ENCODE data around the gene ATXN1.

The ATXN1 gene

DNA sequence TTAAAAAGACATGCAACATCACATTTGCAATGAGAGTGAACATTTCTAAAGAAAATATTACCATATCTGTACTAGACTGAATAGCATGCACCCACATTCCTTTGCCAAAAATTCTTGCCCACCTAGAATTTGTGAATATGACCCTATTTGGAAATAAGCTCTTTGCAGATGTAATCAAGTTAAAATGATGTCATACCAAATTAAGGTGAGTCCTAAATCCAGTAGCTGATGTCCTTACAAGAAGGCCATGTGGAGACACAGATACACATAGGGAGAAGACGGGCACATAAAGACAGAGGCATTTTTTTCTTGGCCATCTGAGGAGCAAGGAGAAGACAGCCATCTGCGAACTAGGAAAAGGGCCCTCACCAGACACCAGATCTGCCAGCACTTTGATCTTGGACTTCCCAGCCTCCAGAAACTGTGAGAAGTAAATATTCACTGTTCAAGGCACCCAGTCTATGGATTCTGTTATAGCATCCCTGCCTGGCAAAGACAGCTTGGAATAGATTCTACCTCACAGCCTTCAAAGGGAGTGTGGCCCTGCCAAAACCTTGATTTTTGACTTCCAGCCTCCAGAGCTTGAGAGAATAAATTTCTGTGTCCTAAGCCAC is 22.8 kb upstream of the ATXN1 start:
- in situ Hi-C loops (cut with HindIII; ENCODE audit: low sequenced_read_pairs) = no loop called here

DNA sequence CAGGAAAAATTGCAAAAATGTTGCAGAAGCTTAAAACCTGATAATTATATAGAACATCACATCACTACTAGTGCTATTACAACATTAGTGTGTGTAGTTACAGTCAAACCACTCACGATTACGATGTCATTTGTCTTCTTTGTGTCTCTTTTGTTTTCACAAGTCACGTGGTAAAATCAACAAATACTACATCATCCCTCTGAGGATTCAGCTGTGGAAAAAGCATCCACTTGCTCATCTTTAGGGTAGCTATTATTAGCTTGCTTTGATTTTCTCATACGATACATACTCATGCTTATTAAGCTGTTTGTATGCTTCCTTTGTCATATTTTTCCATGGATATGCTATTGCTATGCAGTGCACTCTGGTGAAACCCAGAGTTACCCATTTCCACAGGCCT is 22.2 kb upstream of the ATXN1 start:
- in situ Hi-C loops (cut with HindIII; ENCODE audit: low sequenced_read_pairs) = no loop called here

DNA sequence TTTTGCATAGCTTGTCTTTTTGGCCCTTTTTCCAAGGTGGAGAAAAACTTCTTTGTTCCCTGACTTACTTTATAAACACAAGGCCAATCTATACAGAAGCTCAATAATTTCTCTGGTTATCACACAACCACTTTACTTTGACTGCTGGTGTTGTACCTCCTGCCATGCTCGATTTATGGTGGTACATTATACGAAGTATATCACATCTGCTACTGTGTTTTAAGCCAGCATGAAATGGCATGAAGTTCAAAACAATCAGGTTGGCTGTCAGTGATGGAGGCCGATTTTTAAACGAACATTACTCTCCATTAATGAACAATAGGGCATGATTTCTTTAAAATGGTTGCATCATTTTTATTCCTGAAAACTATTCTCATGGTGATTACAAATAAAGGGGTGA is 21.0 kb upstream of the ATXN1 start:
- in situ Hi-C loops (cut with HindIII; ENCODE audit: low sequenced_read_pairs) = no loop called here

DNA sequence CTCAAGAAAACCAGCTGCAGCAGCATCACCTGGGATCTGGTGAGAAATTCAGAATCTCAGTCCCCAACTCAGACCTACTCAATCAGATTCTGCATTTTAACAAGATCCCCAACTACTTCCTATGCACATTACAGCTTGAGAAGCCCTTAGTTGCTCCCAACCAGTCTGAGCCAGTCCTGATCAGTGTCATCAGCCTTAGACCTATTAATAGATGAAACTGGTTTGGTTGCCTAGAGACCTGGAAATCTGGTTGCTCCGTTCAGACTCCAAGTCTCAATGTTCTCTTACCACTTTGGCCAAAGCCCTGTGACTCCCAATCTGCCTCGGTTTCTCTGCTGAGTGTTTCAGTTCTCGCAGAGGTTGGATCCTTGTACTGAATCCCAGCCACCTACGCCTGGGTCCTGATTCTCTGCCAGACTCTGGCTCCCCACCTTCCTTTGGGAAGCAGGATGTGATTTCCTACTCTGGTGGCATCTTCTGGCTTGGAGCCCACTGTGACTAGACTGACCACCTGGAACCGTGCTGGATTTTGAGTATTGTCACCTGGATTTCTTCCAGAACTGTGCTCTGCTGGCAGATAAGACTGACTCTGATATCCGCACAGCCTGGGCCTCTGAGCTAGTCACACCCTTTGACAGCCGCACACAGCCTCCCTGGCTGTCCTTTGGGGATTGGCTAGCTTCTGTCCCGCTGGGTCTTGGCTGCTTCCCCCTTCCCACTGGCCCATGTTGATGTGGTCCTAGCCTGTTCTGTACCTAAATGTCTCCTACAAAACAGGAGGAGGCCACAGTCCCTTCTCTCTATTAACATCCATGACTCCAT is 20.3 kb upstream of the ATXN1 start:
- in situ Hi-C loops (cut with HindIII; ENCODE audit: low sequenced_read_pairs) = no loop called here

DNA sequence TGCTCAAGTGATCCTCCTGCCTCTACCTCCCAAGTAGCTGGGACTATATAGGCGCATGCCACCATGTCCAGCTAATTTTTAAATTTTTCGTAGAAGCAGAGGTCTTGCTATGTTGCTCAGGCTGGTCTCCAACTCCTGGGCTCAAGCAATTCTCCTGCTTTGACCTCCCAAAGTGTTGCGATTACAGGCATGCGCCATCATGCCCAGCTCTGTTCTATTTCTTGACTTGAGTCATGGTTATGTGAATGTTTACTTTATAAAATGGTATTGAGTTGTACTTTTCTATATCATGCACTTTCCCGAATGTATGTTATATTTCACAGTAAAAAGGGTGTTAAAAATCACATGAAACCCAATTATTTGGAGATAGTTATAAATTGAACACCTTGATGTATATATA is 17.3 kb upstream of the ATXN1 start:
- in situ Hi-C loops (cut with HindIII; ENCODE audit: low sequenced_read_pairs) = no loop called here

DNA sequence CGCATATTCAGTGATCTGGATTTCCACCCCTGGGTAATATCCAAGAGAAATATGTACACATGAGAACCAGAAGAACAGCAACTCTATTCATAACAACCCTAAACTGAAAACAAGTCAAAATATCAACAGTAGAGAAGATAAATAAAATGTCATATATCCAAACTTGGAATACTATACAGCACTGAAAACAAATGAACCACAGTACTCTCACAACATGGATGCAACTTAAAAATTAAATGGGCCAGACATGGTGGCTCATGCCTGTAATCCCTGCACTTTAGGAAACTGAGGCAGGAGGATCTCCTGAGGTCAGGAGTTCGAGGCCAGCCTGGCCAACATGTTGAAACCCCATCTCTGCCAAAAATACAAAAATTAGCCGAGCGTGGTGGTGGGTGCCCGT is 16.5 kb upstream of the ATXN1 start:
- in situ Hi-C loops (cut with HindIII; ENCODE audit: low sequenced_read_pairs) = no loop called here

DNA sequence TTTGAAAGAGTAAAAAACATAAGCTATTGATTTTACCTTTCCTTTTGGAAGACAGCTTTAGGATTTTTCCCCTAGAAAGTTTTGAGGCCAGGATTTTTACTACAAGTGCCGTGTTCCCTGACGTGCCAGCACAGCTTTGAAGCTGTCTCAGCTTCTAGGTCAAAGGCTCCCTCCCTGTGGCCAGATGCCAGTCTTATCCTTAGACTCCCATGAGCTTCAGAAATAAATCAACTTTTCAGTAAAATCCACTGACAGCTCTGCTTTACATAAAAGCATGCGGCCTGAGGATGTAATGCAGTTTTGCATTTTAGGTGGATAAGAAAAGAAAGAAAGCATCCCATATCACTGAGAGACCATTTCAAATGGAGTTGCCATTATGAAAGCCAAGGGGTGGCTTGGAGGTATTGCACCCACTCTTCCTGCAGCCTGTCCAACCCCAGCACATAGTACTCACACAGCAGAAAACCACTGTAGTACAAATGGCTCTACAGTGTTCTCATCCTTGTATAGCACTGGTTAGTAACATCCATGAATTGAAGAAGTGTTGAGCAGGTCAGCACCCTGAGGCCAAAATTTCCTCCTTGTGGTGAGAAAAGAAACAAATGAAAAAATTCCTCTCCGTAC is 15.2 kb upstream of the ATXN1 start:
- in situ Hi-C loops (cut with HindIII; ENCODE audit: low sequenced_read_pairs) = no loop called here

DNA sequence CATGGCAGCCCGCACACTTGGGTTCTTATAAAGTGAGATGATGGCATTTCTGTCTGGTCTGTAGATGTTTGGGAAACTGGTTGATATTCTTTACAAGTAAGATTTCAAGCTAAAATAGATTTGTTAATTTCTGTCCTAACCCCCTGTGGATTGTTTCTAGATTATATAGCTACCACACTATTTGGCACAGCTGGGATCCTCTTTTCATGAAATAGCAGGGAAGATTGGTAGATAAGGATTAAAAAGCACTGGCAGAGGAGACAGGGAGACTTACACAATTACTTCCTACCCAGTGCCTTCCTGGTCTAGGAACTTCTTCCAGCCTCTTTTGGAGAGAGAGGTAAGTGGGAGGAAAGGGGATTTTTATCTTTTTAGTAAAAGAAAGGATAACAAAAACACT is 13.2 kb upstream of the ATXN1 start:
- in situ Hi-C loops (cut with HindIII; ENCODE audit: low sequenced_read_pairs) = no loop called here

DNA sequence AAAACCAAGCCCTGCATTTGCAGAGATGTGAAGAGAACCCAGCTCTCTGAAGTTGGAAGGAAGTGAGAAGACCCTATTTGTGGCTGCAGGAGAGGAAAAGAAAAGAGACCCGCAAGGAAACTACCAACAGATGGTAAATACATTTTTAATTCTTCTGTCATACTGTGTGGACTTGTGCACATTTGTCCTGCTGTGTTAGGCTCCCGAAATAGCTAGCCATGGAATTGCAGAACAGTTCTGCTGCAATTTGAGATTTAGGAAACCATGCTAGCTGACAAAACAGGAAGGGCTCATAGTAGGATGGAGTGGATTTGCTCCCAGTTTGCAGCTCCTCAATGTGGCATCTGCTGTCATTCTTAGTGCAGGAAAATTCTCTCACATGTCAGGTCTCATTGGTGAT is 12.1 kb upstream of the ATXN1 start:
- in situ Hi-C loops (cut with HindIII; ENCODE audit: low sequenced_read_pairs) = no loop called here

DNA sequence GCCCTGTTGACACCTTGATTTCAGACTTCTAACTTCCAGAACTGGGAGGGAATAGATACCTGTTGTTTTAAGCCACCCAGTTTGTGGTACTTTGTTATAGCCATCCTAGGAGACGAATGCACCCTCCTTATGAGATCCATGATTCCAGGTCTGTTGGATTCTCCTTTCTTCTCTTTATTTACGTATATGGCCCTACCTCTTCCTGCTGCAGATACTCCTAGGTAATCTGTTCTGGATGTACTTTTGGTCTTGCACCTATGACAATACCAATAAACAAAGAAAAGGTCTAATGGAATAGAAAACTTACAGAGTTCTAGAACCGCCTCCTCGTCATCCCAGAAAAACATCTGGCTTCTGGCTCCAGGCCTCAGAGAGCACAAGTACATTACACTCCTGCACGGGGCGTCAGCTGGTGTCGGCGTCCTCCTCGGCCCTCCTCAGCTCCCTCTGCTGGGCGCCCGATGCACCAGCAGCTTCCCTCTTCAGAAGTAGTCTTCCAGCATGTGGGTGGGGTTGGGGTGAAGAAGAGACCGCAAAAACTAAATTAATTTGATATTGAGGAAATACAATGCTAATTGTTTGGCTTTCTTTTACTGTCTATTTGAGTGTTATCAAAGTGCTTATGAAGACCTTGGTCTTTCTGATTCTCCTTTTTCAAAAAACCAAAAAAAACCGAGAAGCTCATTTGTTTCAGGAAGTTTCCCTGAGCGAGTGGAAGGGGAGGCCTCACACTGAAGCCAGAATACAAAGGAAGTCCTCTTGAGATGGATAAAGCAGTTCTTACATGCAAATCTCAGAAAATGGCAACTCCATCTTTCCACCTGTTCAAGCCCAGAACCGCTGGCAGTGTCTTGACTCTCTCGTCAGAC is 9.7 kb upstream of the ATXN1 start:
- in situ Hi-C loops (cut with HindIII; ENCODE audit: low sequenced_read_pairs) = no loop called here

DNA sequence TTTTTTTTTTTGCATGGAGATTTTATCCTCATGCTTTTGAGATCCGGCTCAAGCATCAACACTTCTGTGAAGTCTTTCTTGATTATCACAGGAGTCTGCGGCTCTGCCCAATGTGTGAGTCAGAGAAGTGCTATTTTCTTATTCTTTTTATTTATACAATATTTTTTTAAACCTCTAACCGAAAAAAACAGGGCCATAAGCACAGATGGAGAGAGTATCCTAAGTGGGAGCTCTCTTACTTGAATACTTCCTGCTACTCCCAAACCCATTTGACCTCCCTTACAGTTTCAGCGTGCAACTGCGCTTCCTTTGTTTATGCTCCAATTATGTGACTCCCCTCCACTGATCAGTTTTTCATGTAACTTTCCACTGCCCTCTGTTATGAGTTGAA is 8.7 kb upstream of the ATXN1 start:
- in situ Hi-C loops (cut with HindIII; ENCODE audit: low sequenced_read_pairs) = loop anchor here (10.0 kb wide), 1 partner anchor 435 kb away; no protein-coding TSS in a partner anchor

DNA sequence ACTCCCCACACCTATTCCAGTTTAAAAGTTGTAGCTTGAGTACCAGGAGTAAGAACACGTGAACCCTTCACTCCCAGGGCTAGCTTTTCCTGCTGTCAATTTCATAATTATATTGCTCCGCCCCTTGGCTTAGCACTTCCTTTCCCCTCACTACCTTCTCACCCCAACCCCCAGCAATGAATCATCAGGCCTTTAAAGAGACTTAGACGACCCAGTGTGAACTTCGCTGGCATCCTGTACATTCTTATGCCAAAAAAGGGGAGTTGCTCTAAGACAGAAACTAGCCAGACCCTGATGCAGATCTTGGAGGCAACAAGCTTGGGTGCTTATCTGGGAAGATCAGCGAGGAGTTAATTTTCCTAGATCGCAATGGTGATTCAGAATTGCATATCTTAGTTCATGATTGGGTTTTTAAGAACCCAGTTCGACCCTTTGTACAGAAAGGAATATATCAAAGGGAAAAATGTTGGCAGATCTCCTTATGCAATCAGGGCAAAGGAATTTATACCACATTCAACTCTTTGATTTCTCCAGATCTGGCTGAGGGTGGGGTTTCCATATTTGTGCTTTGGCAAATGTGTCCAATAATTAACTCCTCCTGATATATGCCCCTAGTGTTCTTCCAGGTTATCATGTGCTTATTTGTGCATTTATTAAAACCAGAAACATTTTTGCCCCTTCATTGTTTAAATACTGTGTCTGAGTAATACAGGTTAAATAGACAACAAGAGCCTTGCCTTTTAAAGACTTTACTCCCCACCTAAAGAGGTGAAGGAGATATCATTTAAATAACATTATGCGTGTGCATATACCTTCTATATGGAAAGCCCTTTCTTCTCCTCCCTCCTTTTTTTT is 8.1 kb upstream of the ATXN1 start:
- in situ Hi-C loops (cut with HindIII; ENCODE audit: low sequenced_read_pairs) = loop anchor here (10.0 kb wide), 1 partner anchor 435 kb away; no protein-coding TSS in a partner anchor

DNA sequence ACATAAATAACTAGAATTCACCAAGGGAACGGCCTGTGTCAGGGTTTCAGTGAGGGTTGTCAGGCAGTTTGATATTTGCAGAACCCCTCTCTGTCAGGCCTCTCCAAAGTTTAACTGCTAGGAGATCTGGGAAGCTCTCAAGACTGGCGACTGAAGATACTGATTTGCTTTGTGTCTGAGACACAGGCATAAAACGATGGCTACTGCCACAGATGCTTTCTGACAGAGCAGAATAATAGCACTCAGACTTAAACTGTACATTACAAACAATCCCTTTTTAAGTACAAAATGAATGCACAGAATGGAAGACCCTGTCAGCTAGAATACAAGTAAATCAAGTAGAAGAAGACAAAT is 7.2 kb upstream of the ATXN1 start:
- in situ Hi-C loops (cut with HindIII; ENCODE audit: low sequenced_read_pairs) = loop anchor here (10.0 kb wide), 1 partner anchor 434 kb away; no protein-coding TSS in a partner anchor

DNA sequence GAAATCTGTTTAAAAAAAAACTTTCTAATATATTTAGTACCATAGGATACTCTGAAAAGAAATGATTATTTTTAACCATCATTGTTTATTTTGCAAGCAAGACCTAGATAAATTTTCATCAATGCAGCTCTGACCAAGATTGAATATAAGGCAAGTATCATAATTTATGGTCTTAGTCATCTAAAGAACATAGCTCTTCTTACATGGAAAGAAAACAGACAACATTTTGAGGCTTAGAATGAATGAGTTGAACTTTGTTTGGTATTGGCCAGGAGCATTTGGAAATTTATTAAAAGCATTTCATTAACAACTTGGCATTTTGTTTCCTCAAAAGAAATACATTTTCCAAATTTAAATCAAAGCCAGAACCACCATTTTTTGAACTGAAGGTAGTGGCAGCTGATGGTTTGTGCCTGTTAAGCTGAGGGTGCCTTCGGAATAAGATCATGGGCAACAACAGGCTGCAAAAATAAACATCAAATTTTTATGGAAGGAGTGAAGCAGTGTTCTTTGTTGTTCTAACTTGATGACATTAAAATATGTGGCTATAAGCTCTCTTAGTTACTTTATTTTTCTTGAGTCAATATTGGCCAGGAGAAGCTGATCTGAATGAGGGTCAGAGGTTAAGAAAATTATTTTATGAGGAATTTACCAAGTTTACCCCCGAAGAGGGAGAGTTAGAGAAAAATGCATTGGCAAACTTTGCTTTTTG is 6.7 kb upstream of the ATXN1 start:
- in situ Hi-C loops (cut with HindIII; ENCODE audit: low sequenced_read_pairs) = loop anchor here (10.0 kb wide), 1 partner anchor 433 kb away; no protein-coding TSS in a partner anchor

DNA sequence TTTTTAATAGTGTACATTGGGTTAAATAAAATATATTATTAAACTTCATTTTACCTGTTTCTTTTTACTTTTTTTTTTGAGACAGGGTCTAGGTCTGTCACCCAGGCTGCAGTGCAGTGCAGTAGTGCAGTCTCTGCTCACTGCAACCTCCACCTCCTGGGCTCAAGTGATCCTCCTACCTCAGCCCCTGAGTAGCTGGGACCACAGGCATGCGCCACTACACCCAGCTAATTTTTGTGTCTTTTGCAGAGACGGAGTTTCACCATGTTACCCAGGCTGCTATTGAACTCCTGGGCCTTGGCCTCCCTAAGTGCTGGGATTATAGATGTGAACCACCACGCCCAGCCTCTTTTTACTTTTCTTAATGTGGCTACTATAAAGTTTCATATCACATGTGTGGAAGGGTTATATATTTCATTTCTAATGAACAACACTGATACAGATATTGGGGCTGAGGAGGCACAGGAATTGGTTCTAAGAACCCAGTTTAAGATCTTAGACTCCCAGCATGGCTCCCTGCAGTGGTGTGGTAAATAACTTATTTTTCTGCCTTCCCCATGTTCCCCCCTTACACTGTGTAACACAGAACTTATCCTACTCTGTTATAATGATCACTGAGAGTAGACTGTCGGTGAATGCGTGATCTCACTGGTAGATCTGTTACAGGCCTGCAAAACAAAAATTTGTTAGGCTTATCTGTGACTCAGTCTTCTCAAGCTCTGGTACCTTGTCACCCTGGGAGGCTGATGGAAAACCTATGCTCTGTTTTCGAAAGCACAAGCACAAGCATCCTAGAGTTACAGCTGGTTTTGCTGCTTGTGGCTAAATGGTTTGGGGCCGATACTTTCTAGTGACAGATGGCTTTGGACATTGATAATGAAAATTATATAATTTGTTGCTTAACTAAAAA is 5.8 kb upstream of the ATXN1 start:
- in situ Hi-C loops (cut with HindIII; ENCODE audit: low sequenced_read_pairs) = loop anchor here (10.0 kb wide), 1 partner anchor 432 kb away; no protein-coding TSS in a partner anchor

DNA sequence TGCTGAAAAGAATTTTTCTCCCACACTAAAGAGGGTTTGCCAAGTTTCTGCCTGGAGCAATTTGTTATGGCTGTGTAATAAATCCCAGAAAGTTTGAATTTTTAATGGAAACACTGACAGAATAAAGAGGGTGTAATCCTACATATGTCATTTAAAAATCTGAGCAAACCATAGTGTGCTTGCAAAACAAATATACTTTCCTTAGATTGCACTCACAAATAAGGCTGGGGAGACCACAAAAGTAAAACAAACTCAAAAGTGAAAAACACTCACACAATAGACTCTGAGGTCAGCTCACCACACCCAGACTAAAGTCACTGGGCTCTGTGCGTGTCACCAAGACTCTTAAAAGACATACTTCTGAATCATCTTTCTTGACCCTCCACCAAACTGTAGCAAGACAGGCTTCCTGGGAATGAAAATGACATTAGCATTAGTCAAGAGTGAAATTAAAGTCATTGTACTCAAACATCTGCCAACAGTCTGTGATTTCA is 4.8 kb upstream of the ATXN1 start:
- in situ Hi-C loops (cut with HindIII; ENCODE audit: low sequenced_read_pairs) = loop anchor here (10.0 kb wide), 1 partner anchor 431 kb away; no protein-coding TSS in a partner anchor

DNA sequence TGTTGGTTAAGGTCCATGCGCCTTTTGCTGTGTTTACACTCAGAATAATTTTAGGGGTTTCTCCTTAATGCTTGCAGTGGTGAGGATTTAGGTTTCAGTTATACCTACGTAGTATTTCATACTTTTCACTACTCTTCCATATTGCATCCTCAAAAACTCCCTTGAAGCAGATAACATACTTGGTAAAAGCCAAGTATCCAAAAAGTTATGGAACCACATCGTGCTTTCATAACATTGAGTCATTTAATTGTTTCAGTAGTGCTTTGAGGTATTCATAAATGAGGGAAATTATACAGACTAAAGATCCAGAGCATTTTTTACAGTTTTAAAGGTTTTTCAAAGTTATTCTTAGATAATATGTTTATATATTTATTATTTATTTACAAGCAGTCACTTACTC is 4.0 kb upstream of the ATXN1 start:
- in situ Hi-C loops (cut with HindIII; ENCODE audit: low sequenced_read_pairs) = loop anchor here (10.0 kb wide), 1 partner anchor 430 kb away; no protein-coding TSS in a partner anchor
